ENCODE measurements around the gene MRPS10. TPM values are rescaled to one million over a fixed set of nuclear protein-coding genes. Genes with fewer than 3 reads are reported as not detected.
"Not testable (repeated sequence)": the region's sequence is repeated elsewhere in the genome, so short reads cannot be mapped to it uniquely, and the experiment has no call there.

The MRPS10 gene
- total RNA-seq, 1 donor from 2014 or later = 32.1 TPM

DNA sequence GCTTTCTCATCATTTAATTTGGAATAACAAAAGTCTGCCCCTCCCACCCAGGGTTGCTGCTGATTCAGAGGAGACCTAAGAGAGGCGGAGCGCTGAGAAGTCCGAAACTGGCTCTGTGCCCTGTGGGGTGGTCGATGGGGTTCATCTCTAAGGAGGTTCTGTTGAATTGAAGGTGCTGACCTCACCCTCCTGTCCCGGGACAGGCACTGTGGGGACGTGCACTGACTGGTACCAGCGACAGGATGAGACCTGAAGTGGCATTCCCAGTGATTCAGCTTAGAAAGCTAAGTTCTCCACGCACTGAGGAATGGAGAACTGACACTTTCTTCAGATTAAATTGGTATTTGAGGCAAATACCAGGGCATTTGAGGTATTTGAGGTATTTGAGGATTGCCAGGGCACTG, 24.2 kb downstream of the MRPS10 start:
- Histone ChIP-seq H3K36me3 (ENCODE audit: insufficient read depth, low read length) (no peaks in the 10 kb centered on the region), H3K4me1 (ENCODE audit: insufficient read depth, low read length) (peaks cover 24% of the 10 kb centered on the region), H3K4me2 (ENCODE audit: low read length) (peak overlapping the region; percentile 80), H3K79me2 (ENCODE audit: insufficient read depth, low read length) (no peaks in the 10 kb centered on the region), H3K27me3 (ENCODE audit: insufficient read depth, low read length) (no peaks in the 10 kb centered on the region), H3K4me3 (ENCODE audit: insufficient read depth, low read depth, low read length) (peak overlapping the region; percentile 9), H3K9ac (ENCODE audit: low read length) (no peak overlapping the region), H3K9me3 (ENCODE audit: insufficient read depth, low read depth, low read length) (no peaks in the 10 kb centered on the region), H4K20me1 (ENCODE audit: insufficient read depth, low read length) (no peaks in the 10 kb centered on the region), H3K27ac (ENCODE audit: low read depth, low read length) (peak overlapping the region; percentile 24), H2AFZ (ENCODE audit: low read depth, low read length) (peak overlapping the region; percentile 25)
- H3K36me3 Mint-ChIP-seq (ENCODE audit: low read depth, unreplicated experiment) = no peaks in the 10 kb centered on the region
- peak overlapping the region; percentile 77 for H3K27ac Mint-ChIP-seq (ENCODE audit: unreplicated experiment)
- no peak overlapping the region for H3K4me3 Mint-ChIP-seq (ENCODE audit: unreplicated experiment)
- no peaks in the 10 kb centered on the region for H3K27me3 Mint-ChIP-seq (ENCODE audit: low read depth, unreplicated experiment)
- TF ChIP-seq, protein P1, sequence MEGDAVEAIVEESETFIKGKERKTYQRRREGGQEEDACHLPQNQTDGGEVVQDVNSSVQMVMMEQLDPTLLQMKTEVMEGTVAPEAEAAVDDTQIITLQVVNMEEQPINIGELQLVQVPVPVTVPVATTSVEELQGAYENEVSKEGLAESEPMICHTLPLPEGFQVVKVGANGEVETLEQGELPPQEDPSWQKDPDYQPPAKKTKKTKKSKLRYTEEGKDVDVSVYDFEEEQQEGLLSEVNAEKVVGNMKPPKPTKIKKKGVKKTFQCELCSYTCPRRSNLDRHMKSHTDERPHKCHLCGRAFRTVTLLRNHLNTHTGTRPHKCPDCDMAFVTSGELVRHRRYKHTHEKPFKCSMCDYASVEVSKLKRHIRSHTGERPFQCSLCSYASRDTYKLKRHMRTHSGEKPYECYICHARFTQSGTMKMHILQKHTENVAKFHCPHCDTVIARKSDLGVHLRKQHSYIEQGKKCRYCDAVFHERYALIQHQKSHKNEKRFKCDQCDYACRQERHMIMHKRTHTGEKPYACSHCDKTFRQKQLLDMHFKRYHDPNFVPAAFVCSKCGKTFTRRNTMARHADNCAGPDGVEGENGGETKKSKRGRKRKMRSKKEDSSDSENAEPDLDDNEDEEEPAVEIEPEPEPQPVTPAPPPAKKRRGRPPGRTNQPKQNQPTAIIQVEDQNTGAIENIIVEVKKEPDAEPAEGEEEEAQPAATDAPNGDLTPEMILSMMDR (IDR thresholded peaks at IDR 0.05; ENCODE audit: insufficient read depth, low read depth, low read length) = no peak
- no peak for TF ChIP-seq EZH2 (IDR thresholded peaks at IDR 0.05; ENCODE audit: insufficient read depth, low read length)
- H3K4me1 Mint-ChIP-seq (ENCODE audit: low read depth, unreplicated experiment) = peaks cover 25% of the 10 kb centered on the region
- DNase-seq (ENCODE audit: low read depth) (peak; percentile 15), FAIRE-seq (no peak)
- no peaks in the 10 kb centered on the region for H3K9me3 Mint-ChIP-seq (ENCODE audit: unreplicated experiment)

DNA sequence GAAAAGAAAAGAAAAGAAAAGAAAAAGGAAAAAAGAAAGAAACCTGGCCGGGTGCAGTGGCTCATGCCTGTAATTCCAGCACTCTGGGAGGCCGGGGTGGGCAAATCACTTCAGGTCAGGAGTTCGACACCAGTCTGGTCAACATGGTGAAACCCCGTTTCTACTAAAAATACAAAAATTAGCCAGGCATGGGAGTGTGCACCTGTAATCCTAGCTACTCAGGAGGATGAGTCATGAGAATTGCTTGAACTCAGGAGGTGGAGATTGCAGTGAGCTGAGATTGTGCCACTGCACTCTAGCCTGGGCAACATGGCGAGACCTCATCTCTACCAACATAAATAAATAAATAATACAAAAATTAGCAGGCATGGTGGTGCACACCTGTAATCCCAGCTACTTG, 25.3 kb downstream of the MRPS10 start:
- H3K9ac ChIP-seq (ENCODE audit: low read length); H3K36me3 ChIP-seq (ENCODE audit: insufficient read depth, low read length); H3K27me3 ChIP-seq (ENCODE audit: insufficient read depth, low read length); H3K9me3 Mint-ChIP-seq (ENCODE audit: unreplicated experiment); H3K4me2 ChIP-seq (ENCODE audit: low read length); H3K36me3 Mint-ChIP-seq (ENCODE audit: low read depth, unreplicated experiment); H3K27ac Mint-ChIP-seq (ENCODE audit: unreplicated experiment); H4K20me1 ChIP-seq (ENCODE audit: insufficient read depth, low read length); H3K27me3 Mint-ChIP-seq (ENCODE audit: low read depth, unreplicated experiment); H3K27ac ChIP-seq (ENCODE audit: low read depth, low read length); DNase-seq (ENCODE audit: low read depth); H3K9me3 ChIP-seq (ENCODE audit: insufficient read depth, low read depth, low read length); H3K4me3 ChIP-seq (ENCODE audit: insufficient read depth, low read depth, low read length); H3K79me2 ChIP-seq (ENCODE audit: insufficient read depth, low read length); H3K4me3 Mint-ChIP-seq (ENCODE audit: unreplicated experiment); FAIRE-seq; H2AFZ ChIP-seq (ENCODE audit: low read depth, low read length): not testable (repeated sequence)
- peaks cover 15% of the 10 kb centered on the region for H3K4me1 ChIP-seq (ENCODE audit: insufficient read depth, low read length)
- peaks cover 25% of the 10 kb centered on the region for H3K4me1 Mint-ChIP-seq (ENCODE audit: low read depth, unreplicated experiment)

DNA sequence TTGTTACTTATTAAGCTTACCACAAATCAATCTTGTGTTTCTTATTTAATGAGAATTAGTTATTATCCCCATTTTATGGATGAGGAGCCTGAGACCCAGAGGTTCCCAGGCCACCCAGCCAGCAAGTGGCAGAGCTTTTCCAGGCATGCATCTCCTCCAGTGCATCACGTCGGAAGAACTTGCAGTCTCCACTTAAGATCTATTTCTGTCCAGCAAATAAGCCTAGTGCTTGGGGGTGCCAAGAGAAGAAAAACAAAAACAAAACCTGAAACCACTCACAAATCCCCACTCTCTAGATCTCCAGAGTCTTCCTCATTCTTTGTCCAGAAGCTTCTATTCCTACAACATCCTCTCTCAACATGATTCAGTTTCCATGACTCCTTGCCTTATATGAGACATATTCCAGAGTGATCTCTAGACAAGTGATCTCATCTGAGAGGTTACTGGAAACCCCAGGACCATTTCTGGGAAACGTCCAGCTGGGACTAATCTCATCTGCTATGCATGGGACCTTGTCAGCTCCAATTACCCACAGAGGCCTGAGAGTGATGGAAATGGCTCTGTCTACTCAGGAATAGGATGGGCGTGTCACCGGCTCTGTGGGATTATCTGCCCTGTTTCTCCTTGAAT, 27.0 kb downstream of the MRPS10 start:
- H3K27me3 Mint-ChIP-seq (ENCODE audit: low read depth, unreplicated experiment) = peaks cover 3% of the 10 kb centered on the region
- no peaks in the 10 kb centered on the region for H3K79me2 ChIP-seq (ENCODE audit: insufficient read depth, low read length)
- no peaks in the 10 kb centered on the region for H3K27me3 ChIP-seq (ENCODE audit: insufficient read depth, low read length)
- H3K27ac Mint-ChIP-seq (ENCODE audit: unreplicated experiment) = peak overlapping the region; percentile 77
- no peak overlapping the region for H3K4me3 Mint-ChIP-seq (ENCODE audit: unreplicated experiment)
- H3K36me3 ChIP-seq (ENCODE audit: insufficient read depth, low read length) = no peaks in the 10 kb centered on the region
- DNase-seq (ENCODE audit: low read depth) (peak; percentile 73), FAIRE-seq (no peak)
- peaks cover 2% of the 10 kb centered on the region for H3K36me3 Mint-ChIP-seq (ENCODE audit: low read depth, unreplicated experiment)
- peaks cover 25% of the 10 kb centered on the region for H3K4me1 Mint-ChIP-seq (ENCODE audit: low read depth, unreplicated experiment)
- H3K9me3 ChIP-seq (ENCODE audit: insufficient read depth, low read depth, low read length) = no peaks in the 10 kb centered on the region
- H4K20me1 ChIP-seq (ENCODE audit: insufficient read depth, low read length) = no peaks in the 10 kb centered on the region
- peak overlapping the region; percentile 11 for H3K27ac ChIP-seq (ENCODE audit: low read depth, low read length)
- H3K4me1 ChIP-seq (ENCODE audit: insufficient read depth, low read length) = peaks cover 12% of the 10 kb centered on the region
- TF ChIP-seq EZH2 (IDR thresholded peaks at IDR 0.05; ENCODE audit: insufficient read depth, low read length) = no peak
- TF ChIP-seq, protein P1 (IDR thresholded peaks at IDR 0.05; ENCODE audit: insufficient read depth, low read depth, low read length) = no peak
- no peak overlapping the region for H3K4me3 ChIP-seq (ENCODE audit: insufficient read depth, low read depth, low read length)
- no peak overlapping the region for H2AFZ ChIP-seq (ENCODE audit: low read depth, low read length)
- H3K9ac ChIP-seq (ENCODE audit: low read length) = no peak overlapping the region
- H3K4me2 ChIP-seq (ENCODE audit: low read length) = peak overlapping the region; percentile 3
- no peaks in the 10 kb centered on the region for H3K9me3 Mint-ChIP-seq (ENCODE audit: unreplicated experiment)

Data from astrocyte (in vitro differentiated cells and primary cell).